ENCODE data around the gene TXLNB. TPM values are rescaled to one million over a fixed set of nuclear protein-coding genes. Genes with fewer than 3 reads are reported as not detected.
"Not testable (repeated sequence)": the region's sequence is repeated elsewhere in the genome, so short reads cannot be mapped to it uniquely, and the experiment has no call there.

Gene TXLNB
- polyA plus RNA-seq, 4 donors = 1.7 to 9.9 (median 2.3) TPM

- no peak for DNase-seq (ENCODE audit: low read depth in 4 of 4, low spot score in 3 of 4)
These were observed 21.4 kb upstream of the TXLNB start for GRCh38 chr6:139313229-139313628.

- DNase-seq (ENCODE audit: low read depth in 4 of 4, low spot score in 3 of 4) = no peak
These were observed 20.0 kb upstream of the TXLNB start for GRCh38 chr6:139311831-139312230.

GRCh38 chr6:139308936-139309603 lies 17.3 kb upstream of the TXLNB start:
- no peak for DNase-seq (ENCODE audit: low read depth in 4 of 4, low spot score in 3 of 4)

GRCh38 chr6:139308286-139308916 lies 16.6 kb upstream of the TXLNB start:
- DNase-seq (ENCODE audit: low read depth in 4 of 4, low spot score in 3 of 4) = no peak

GRCh38 chr6:139306291-139306981 lies 14.6 kb upstream of the TXLNB start:
- no peak for DNase-seq (ENCODE audit: low read depth in 4 of 4, low spot score in 3 of 4)

- DNase-seq (ENCODE audit: low read depth in 4 of 4, low spot score in 3 of 4) = peak in 1 of 4 donors; percentile 32
These were observed 11.4 kb upstream of the TXLNB start for GRCh38 chr6:139303185-139303584.

- DNase-seq (ENCODE audit: low read depth in 4 of 4, low spot score in 3 of 4) = no peak
These were observed 6.1 kb upstream of the TXLNB start for GRCh38 chr6:139297921-139298320.

GRCh38 chr6:139296927-139297326 lies 5.1 kb upstream of the TXLNB start:
- no peak for DNase-seq (ENCODE audit: low read depth in 4 of 4, low spot score in 3 of 4)

- no peak for DNase-seq (ENCODE audit: low read depth in 4 of 4, low spot score in 3 of 4)
These were observed 4.1 kb upstream of the TXLNB start for GRCh38 chr6:139295901-139296300.

- DNase-seq (ENCODE audit: low read depth in 4 of 4, low spot score in 3 of 4) = no peak
These were observed 2.3 kb upstream of the TXLNB start for GRCh38 chr6:139294090-139294489.

GRCh38 chr6:139293230-139293629 lies 1.4 kb upstream of the TXLNB start:
- DNase-seq (ENCODE audit: low read depth in 4 of 4, low spot score in 3 of 4) = not testable (repeated sequence)

GRCh38 chr6:139290787-139291311 lies 949 bp downstream of the TXLNB start:
- DNase-seq (ENCODE audit: low read depth in 4 of 4, low spot score in 3 of 4) = no peak

GRCh38 chr6:139289233-139289632 lies 2.6 kb downstream of the TXLNB start:
- no peak for DNase-seq (ENCODE audit: low read depth in 4 of 4, low spot score in 3 of 4)

- no peak for DNase-seq (ENCODE audit: low read depth in 4 of 4, low spot score in 3 of 4)
These were observed 3.2 kb downstream of the TXLNB start for GRCh38 chr6:139288496-139289040.

- no peak for DNase-seq (ENCODE audit: low read depth in 4 of 4, low spot score in 3 of 4)
These were observed 3.9 kb downstream of the TXLNB start for GRCh38 chr6:139287868-139288267.

GRCh38 chr6:139286438-139286837 lies 5.4 kb downstream of the TXLNB start:
- not testable (repeated sequence) for DNase-seq (ENCODE audit: low read depth in 4 of 4, low spot score in 3 of 4)

GRCh38 chr6:139285590-139285989 lies 6.2 kb downstream of the TXLNB start:
- no peak for DNase-seq (ENCODE audit: low read depth in 4 of 4, low spot score in 3 of 4)

- no peak for DNase-seq (ENCODE audit: low read depth in 4 of 4, low spot score in 3 of 4)
These were observed 7.0 kb downstream of the TXLNB start for GRCh38 chr6:139284789-139285188.

- no peak for DNase-seq (ENCODE audit: low read depth in 4 of 4, low spot score in 3 of 4)
These were observed 9.1 kb downstream of the TXLNB start for GRCh38 chr6:139282684-139283083.

- no peak for DNase-seq (ENCODE audit: low read depth in 4 of 4, low spot score in 3 of 4)
These were observed 13.6 kb downstream of the TXLNB start for GRCh38 chr6:139278190-139278589.

- DNase-seq (ENCODE audit: low read depth in 4 of 4, low spot score in 3 of 4) = no peak
These were observed 14.2 kb downstream of the TXLNB start for GRCh38 chr6:139277587-139277986.
